Activated CD8-positive, alpha-beta memory T cell treated with anti-CD3 and anti-CD28 coated beads, Interleukin-2, amount 10 ng/mL, durations not matched to agents 7 days and 5 days (primary cell): Measurements from ENCODE around the gene CASQ2. TPM values are rescaled to one million over a fixed set of nuclear protein-coding genes. Genes with fewer than 3 reads are reported as not detected.

Experiments used
- ATAC-seq: fragments of 150-1000 bp; cut with Tn5 transposase; one replicate; pipeline ENCODE4 v1.10.0; 2021; ENCODE audit warnings: moderate library complexity
- CTCF ChIA-PET: fragments of 350-600 bp; sonication (Branson Sonifier 250); formaldehyde crosslinking; loops from one replicate; lab custom pipeline; 2021; ENCODE audit warnings: antibody characterized with exemption; lab: Charles Lee
- DNase-seq: peaks from one replicate; pipeline ENCODE4 v3.0.0-alpha.2; 2020
- H3K27ac Mint-ChIP-seq: one replicate; pipeline ENCODE4 v1.8.0; 2021; ENCODE audit warnings: mild to moderate bottlenecking, mixed read lengths
- H3K27me3 Mint-ChIP-seq: one replicate; pipeline ENCODE4 v1.8.0; 2021; ENCODE audit warnings: mixed read lengths
- H3K36me3 Mint-ChIP-seq: one replicate; pipeline ENCODE4 v1.8.0; 2021; ENCODE audit warnings: mild to moderate bottlenecking, mixed read lengths
- H3K4me1 Mint-ChIP-seq: one replicate; pipeline ENCODE4 v1.8.0; 2021; ENCODE audit warnings: mixed read lengths
- H3K4me3 Mint-ChIP-seq: one replicate; pipeline ENCODE4 v1.8.0; 2021; ENCODE audit warnings: mild to moderate bottlenecking, moderate library complexity, mixed read lengths
- H3K9me3 Mint-ChIP-seq: one replicate; pipeline ENCODE4 v1.8.0; 2022; ENCODE audit warnings: low read depth, mixed read lengths
- total RNA-seq, 2 experiments: library from RNA; stranded (reverse); gene quantifications; one replicate each; pipeline ENCODE4 v1.2.3, GENCODE V29; 2021

Gene CASQ2
- total RNA-seq, 2 experiments from 2014 or later: not detected

DNA sequence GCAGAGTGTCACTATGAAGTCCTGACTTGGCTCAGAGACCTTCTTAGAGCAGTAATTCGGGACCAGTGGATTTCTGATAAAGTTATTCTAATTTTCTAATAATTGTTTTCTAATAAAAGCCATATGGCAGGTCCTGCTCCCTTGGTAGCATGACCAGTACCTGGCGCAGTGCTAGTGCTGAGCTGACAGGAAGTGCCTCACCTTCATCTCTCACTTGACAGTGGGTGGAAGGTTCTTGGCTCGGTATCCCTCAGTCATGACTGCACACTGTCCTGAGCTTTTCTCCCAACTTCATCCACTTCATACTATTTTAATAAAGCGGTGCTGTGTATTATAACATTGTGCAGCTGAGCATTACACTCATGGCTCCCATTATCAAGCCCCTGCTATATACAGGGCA is 112.6 kb downstream of the CASQ2 start:
- Mint-ChIP-seq H3K4me1 (peaks cover 19% of the 10 kb centered on the region), H3K27me3 (no peaks in the 10 kb centered on the region), H3K27ac (no peak overlapping the region), H3K36me3 (peaks cover 18% of the 10 kb centered on the region), H3K4me3 (no peak overlapping the region), H3K9me3 (no peaks in the 10 kb centered on the region)
- CTCF ChIA-PET: interaction anchor here (0.8 to 1.1 kb wide), 2 partner anchors 10 to 27 kb away, joined by 3 to 4 read pairs; no protein-coding TSS in a partner anchor
- ATAC-seq (no peak), DNase-seq (no peak)

DNA sequence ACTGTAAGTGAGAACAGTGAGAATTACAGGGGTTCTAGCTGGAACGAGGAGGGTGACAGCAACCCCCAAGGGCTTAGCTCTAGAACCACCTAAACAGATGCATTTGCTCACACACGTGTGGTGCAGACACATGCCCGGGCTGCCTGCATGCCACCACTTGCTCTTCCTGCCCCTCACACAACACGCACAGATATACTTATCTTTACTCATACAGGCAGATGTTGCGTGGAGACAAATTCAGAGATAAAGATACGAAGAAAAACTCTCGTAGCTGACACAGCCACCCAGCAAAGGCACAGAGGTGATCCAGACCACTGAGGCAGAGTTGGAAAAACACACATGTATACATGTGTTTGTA is 113.2 kb downstream of the CASQ2 start:
- Mint-ChIP-seq H3K36me3 (peaks cover 14% of the 10 kb centered on the region), H3K27me3 (no peaks in the 10 kb centered on the region), H3K27ac (no peak overlapping the region), H3K4me3 (no peak overlapping the region), H3K4me1 (peaks cover 19% of the 10 kb centered on the region), H3K9me3 (no peaks in the 10 kb centered on the region)
- ATAC-seq: no peak
- DNase-seq: no peak
- CTCF ChIA-PET: interaction anchor here (0.8 kb wide), 1 partner anchor 27 kb away, joined by 3 read pairs; no protein-coding TSS in a partner anchor

DNA sequence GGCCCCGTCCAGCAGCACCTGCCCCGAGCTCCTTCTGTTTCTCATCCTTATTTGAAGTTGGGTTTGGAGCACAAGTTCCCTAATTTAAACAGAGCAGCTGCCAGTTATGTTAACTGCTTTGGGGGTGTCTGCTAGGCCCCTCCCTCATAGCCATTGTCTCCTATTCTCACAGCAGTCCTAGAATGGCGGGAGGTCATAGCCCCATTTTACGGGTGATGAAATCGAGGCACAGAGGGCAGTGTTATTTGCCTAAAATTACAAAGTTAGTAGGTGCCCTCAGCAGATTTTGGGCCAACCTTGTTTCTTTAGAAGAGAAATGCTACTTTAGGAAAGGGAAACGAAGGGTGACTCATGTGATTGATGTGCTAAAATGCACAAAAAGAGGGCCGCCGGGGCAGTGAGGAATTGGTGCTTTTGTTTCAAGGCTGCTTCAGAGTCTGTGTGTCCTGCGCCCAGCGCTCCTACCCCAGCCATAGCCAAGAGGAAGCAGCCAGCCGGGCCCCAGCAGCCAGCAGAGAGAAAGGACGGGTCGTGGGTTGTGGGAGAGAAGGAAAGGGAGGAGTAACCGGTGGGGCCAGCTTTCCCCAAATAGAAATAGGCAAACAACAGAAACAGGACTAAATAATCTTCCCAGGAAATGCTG is 113.7 kb downstream of the CASQ2 start:
- ATAC-seq: no peak
- H3K9me3 Mint-ChIP-seq: no peaks in the 10 kb centered on the region
- CTCF ChIA-PET: no interaction called here
- H3K4me1 Mint-ChIP-seq: peaks cover 19% of the 10 kb centered on the region
- DNase-seq: no peak
- H3K4me3 Mint-ChIP-seq: no peak overlapping the region
- peaks cover 14% of the 10 kb centered on the region for H3K36me3 Mint-ChIP-seq
- H3K27me3 Mint-ChIP-seq: no peaks in the 10 kb centered on the region
- H3K27ac Mint-ChIP-seq: no peak overlapping the region

DNA sequence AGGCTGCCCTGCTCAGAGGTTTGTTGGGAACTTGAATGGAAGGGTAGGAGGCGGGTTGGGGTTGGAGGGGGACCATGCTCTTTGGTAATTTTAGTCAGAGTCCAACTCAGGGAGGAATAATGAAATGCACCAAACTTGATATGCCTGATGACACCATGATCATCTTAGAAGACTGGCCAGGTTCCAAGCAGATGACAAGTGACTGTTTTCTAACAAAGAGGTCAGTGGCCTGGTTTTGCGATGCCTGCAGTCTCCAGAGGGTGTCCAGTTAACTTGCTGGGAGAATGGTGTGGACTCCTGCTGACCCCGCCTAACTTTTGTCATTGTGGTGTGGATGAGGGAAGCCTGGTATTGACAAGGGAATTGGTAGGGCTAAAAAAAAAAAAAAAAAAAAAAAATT is 114.4 kb downstream of the CASQ2 start:
- ATAC-seq (no peak), DNase-seq (no peak)
- Mint-ChIP-seq H3K4me1 (peaks cover 19% of the 10 kb centered on the region), H3K9me3 (no peaks in the 10 kb centered on the region), H3K27me3 (no peaks in the 10 kb centered on the region), H3K4me3 (no peak overlapping the region), H3K27ac (no peak overlapping the region), H3K36me3 (peaks cover 12% of the 10 kb centered on the region)
- CTCF ChIA-PET: no interaction called here

DNA sequence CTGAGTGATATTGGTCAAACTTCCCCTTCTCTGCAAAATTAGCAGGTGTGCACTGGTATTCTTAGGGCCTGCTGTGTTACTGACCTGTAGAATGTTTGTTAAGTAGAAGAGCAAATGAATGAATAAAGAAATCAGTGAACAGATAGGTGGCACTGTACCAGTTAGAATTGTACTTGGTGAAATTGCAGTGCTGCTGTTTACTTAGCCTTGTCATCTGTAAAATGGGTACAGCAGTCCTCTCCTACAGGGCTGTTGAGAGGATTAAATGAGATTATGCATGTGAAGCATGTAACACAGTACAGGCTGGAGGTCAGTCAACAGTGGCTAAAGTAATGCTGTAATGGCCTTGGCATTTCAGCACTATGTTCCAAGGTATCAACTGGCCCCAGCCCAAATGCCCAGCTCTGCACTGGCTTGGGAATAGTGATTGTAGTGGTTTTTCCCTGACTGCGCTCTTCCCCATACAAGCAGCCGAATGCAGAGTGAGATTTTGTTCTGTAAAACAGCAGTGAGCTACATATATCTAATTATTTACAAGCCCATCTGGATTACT is 116.2 kb downstream of the CASQ2 start:
- CTCF ChIA-PET: no interaction called here
- Mint-ChIP-seq H3K4me1 (peaks cover 19% of the 10 kb centered on the region), H3K27ac (no peak overlapping the region), H3K4me3 (no peak overlapping the region), H3K9me3 (no peaks in the 10 kb centered on the region), H3K36me3 (peaks cover 11% of the 10 kb centered on the region), H3K27me3 (no peaks in the 10 kb centered on the region)
- DNase-seq (no peak), ATAC-seq (no peak)

DNA sequence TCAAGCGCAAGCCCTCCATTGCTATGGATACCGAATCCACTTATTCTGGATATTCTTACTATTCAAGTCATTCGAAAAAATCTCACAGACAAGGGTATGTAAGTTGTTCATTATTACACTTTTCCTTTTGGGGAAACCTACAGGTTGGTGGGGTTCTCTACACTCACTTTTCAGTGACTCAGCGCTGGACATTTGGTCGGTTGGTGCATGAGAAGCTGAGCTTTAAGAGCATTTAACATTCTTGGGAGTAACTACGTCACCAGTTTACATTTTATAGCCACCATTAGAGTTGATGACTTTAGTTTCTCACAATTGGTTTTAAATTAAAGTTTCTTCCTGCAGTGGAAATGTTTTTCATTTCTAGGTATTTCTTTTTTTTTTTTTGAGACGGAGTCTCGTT is 117.1 kb downstream of the CASQ2 start:
- ATAC-seq (no peak), DNase-seq (no peak)
- H3K4me3 Mint-ChIP-seq: no peak overlapping the region
- peaks cover 11% of the 10 kb centered on the region for H3K36me3 Mint-ChIP-seq
- peaks cover 15% of the 10 kb centered on the region for H3K4me1 Mint-ChIP-seq
- CTCF ChIA-PET: no interaction called here
- no peaks in the 10 kb centered on the region for H3K9me3 Mint-ChIP-seq
- H3K27me3 Mint-ChIP-seq: no peaks in the 10 kb centered on the region
- H3K27ac Mint-ChIP-seq: no peak overlapping the region

DNA sequence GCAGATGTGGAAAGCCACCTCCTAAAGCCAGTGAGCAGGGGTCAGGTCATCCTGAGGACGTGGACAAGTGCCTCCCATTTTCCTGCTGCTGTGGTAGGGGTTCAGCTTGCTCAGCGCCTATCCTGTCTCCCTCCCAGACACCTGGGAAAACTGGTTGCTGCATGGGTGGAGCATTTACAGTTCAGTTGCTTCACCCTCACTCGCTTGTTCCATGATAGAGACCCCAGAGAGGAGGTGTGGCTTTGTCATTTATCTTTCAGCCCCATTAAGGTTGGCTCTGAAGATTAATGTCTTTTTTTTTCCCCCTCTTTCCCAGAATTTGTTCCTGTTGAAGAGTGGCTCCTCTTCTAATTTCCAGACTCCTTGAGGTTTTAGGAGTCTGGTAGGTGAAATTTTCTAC is 117.6 kb downstream of the CASQ2 start:
- ATAC-seq (no peak), DNase-seq (no peak)
- peaks cover 12% of the 10 kb centered on the region for H3K4me1 Mint-ChIP-seq
- CTCF ChIA-PET: no interaction called here
- H3K27ac Mint-ChIP-seq: no peak overlapping the region
- peaks cover 11% of the 10 kb centered on the region for H3K36me3 Mint-ChIP-seq
- no peaks in the 10 kb centered on the region for H3K9me3 Mint-ChIP-seq
- H3K4me3 Mint-ChIP-seq: no peak overlapping the region
- no peaks in the 10 kb centered on the region for H3K27me3 Mint-ChIP-seq

Other genes with a start within 250 kb of the CASQ2 start
- gene VANGL1, start 126.7 kb downstream of the CASQ2 start, total RNA-seq: 10 to 100 TPM; 11.8 TPM
- not detected for gene NHLH2, start 72.4 kb upstream of the CASQ2 start, total RNA-seq
- 1 to 10 TPM; 1.8 to 2.3 TPM for gene SLC22A15, start 207.8 kb upstream of the CASQ2 start, total RNA-seq